Endometrial microvascular endothelial cells (primary cell): ENCODE results near the gene PLA2G15. TPM values are rescaled to one million over a fixed set of nuclear protein-coding genes. Genes with fewer than 3 reads are reported as not detected.

Experiments used
- in situ Hi-C: cut with HindIII; loops from 2 replicates; pipeline ENCODE4 v1.10.0; 2017; ENCODE audit warnings: low sequenced_read_pairs, low pct_unique_long_range_greater_than_20kb; ENCODE audit errors: inconsistent ontology term
- total RNA-seq: library from RNA; depleted of rRNA; stranded (reverse); fragments of >200 nt; gene quantifications from one replicate; pipeline ENCODE4 v1.2.3, GENCODE V29; 2015; ENCODE audit errors: inconsistent ontology term

Gene PLA2G15
- total RNA-seq, 1 donor from 2014 or later = 25.4 TPM

DNA sequence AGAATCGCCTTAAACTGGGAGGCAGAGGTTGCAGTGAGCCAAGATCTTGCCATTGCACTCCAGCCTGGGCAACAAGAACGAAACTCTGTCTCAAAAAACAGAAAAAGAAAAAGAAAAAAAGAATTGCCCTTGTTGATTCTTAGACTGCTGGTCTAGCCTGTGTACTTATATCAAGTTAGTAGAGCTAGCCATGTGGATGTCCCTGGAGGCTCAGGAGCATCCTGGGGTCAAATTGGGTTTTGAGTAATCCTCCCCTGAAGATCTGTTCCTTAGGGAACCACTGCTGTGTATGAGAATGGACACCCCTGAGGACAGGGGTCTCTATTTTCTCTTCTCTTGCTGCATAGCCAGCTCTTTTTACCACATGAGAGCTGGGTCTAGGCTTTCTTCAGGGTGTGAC, 44.0 kb downstream of the PLA2G15 start:
- in situ Hi-C loops = no loop called here

DNA sequence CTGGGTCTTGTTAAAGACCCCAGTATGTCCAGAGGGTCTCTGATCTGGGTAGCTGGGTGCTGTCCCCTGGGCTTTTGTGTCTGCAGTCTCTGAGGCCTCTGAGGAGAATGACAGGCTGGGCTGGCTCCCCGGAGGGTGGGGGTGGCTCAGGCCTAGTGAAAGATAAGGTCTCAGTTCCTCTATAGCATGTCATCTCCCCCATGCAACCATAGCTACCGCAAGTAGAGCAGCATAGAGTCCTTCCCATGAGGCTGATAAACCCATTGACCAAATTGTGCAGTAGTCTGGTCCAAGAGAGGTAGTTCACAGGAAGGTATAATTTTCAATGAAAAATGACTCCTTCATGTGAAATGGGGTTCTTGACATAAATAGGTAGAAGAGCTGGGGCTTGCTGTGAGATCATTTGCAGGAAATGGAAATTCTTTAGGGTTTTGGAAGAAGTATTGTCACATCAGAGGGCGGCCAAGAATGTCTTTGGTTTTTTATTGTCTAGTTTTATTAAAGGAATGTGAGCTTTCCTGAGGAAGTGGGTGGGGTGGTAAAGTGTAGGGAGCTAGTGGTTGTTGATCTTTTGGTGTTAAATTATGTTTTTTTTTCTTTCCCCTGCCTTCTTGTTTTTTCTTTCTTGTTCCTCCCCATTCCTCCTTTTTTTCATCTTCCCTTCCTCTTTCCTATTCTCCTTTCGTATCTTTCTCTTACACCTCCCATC, 44.6 kb downstream of the PLA2G15 start:
- in situ Hi-C loops = no loop called here

DNA sequence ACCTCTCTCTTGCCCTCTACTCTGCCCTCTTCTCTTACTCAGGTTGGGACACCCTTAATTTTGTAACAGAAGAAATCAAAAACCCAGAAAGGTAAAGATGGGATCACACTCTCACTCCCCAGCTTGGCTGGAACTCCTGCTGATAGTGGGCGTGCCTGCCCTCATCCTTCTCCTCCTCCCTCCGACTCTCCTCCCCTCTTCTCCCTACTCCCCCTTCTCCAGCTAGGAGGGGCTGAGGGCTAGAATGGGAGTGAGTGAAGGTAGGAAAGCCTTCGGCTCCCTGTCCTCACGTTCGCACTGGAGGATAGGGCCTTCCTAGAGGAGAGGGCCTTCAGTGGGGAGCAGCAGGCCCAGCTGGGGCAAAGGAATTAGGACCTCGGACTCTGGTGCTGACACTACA, 45.3 kb downstream of the PLA2G15 start:
- in situ Hi-C loops = no loop called here

DNA sequence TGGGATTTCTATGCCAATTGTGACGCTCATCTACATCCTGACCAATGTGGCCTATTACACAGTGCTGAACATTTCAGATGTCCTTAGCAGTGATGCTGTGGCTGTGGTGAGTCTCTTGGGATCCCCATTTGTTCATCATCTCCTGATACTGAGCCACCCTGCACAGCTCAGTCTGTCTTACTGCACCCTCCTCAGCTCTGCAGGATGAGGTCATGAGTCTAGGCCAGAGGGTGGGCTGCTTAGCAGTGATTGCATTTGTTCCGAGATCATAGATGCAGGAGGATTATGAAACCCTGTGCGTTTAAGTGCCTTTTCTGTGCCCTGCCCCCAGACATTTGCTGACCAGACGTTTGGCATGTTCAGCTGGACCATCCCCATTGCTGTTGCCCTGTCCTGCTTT, 46.1 kb downstream of the PLA2G15 start:
- in situ Hi-C loops = no loop called here

DNA sequence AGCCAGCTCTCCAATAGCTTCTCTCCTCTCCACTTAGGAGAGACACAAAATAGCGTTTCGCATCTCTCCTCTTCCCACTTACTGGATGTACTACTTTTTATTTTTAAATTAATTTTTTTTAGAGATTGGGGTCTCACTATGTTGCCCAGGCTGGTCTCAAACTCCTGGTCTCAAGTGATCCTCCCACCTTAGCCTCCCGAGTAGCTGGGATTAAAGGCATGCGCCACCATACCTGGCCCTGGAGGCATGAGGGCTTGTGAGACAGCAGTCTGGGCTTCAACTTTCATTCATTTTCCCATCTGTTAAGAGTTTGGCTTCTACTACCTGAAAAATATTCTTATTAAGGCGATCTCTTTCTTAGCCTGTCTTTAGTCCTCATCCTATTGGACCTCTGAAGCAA, 47.3 kb downstream of the PLA2G15 start:
- in situ Hi-C loops = no loop called here

DNA sequence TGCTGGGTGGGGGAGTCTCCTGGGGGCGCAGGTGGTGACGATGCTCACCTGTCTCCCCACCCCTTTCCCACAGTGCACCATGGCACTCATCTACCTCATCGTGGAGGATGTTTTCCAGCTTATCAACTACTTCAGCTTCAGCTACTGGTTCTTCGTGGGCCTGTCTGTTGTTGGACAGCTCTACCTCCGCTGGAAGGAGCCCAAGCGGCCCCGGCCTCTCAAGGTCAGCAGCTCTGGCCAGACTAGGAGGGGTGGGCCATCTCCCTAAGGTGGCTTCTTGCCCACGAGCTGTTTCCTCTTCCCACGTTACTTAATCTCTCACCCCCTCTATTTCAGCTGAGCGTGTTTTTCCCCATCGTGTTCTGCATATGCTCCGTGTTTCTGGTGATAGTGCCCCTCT, 51.1 kb downstream of the PLA2G15 start:
- in situ Hi-C loops = no loop called here

DNA sequence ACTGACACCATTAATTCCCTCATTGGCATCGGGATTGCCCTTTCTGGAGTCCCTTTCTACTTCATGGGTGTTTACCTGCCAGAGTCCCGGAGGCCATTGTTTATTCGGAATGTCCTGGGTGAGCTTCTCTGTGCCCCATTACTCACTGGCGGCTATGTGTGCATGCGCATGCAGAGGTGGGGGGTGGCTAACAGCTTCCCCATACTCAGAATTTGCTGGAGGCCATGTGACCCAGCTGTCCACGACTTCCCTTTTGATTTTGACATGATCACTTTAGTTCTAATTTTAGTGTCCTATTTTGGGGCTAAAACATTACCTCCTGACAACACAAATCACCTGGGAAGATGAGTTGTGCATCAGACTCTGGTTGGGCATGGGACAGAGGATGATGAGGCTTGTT, 51.5 kb downstream of the PLA2G15 start:
- in situ Hi-C loops = no loop called here

DNA sequence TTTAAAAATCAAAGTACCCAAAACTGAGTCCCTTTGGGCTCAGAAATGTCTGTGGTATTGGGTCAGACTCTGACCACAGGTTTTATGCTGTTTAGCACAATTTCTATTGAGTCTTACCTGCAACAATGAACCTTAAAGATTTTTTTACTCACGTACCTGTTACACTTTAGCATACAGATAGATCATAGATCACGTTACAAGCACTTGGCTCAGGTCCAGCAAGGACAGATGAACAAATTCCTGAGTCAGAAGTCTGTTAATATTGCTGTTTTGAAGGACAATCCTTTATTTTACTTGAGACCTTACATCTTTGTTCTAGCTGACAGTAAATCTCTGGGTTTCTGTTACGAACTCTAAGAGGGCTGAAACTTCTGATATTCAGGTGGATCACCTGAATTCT, 52.7 kb downstream of the PLA2G15 start:
- in situ Hi-C loops = no loop called here

DNA sequence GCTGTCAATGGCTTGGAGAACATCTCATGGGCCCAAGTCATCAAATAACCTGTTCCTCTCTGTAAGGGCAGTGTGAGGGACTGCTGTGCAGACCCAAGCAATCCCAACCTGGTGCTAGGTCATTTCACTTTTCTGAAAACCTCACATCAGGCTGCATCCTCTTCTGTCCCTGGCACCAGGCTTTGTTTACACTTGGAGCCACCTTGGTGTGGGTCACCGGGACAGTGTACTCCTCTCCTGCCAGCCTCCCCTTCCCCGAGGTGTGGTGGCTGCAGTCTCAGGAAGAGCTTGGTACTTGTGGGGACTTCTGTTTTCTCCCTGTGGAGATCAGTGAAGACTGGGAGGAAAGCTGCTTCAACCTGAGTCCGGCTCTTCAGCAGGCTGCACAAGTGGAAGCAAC, 53.1 kb downstream of the PLA2G15 start:
- in situ Hi-C loops = no loop called here

DNA sequence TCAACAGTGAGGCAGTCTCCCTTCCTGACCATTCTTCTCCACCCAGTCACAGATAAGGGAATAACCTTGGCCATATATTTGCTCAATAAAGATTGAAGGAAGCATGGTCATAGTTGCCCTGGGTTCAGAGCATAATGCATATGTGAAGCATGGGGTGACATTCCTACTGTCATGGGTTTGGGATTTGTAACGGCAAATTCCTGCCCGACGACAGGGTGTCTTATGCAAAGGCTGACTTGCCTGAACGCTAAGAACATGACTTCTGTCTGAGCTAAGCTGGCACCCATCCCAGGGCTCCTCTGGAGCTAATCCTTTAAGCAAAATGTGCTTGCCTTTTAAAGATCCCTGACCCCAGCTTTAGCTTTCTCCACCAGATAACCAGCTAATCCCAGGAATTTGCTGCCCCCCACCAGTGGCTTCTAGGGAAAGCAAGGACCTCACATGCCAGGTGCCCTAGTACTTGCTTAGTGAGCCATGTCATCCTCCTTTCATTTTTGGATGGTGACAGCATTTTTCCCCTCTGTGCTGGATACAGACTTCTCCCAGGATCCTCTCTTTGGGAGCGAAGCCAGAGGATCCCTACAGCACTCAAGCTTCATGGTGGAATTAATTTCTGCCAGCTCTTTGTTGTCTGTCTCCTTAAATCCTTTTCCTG, 53.9 kb downstream of the PLA2G15 start:
- in situ Hi-C loops = no loop called here

DNA sequence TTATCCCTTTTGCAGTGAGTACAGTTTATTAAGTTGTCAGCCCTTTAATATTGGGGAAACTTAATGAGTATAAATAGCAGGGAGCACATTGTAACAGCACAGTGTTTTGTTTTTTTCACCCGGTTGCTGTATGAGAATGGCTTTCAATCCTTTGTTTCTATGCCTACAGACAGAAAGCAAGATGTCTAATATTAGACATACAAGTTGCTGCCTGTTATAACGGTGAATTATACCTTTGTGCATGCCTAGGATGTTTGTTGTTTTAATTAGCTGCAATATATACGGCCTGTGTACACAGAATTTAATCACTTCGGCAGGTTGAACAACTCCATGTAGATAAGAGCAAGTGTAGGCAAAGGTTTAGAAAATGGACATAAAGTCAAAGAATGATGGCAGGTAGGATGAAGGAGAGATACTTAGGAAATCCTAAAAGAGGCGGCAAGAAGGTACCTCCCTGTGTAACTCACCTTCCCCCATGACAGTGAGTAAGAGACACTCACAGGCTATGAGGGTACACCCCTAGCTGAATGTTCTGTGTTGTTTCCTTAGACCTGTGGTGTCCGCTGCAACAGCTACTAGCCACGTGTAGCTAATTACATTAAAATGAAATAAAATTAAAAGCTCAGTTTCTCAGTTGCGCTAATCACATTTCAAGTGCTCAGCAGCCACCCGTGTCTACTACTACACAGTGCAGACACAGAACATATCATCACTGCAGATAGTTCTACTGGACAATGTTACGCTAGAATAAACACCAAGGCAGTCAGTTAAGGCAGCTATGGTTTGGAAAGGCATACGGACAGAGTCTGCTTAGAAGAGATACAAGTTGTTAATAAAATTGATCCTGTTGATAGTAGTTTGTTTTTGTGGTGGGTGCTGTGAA, 54.6 kb downstream of the PLA2G15 start:
- in situ Hi-C loops = no loop called here

DNA sequence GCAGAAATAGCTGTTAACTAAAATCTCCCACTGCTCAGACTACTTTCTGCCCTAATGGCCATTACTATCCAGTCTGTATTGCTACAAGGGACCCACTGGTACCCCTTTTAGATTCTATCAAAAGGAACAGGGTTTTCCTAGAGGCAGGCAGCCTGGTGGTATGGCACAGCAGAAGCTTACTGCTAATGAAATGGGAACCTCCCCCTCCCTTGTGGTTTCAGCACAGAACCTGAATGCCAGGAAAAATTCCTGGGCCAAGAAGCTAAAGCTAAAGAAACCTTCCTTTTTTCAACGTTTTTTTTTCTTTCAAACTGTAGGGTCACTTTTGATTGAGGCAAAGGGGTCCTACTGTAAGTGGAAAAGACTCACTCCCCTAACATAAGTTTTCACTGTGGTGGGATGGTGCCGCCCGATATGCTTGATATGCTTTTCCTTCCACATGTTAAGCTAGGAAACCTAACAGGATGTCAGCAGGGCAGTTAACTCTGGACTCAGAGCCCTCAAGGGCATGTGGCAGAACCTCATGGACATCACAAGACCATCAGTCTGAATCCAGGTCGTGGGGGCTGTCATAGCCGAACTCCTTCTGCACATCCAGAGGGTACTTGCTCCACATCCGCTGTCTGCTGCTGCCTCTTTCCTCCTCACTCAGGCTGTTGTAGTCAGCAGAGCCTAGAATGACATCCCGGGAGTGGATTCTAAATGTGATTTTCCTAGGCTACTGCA, 55.7 kb downstream of the PLA2G15 start:
- in situ Hi-C loops = no loop called here

DNA sequence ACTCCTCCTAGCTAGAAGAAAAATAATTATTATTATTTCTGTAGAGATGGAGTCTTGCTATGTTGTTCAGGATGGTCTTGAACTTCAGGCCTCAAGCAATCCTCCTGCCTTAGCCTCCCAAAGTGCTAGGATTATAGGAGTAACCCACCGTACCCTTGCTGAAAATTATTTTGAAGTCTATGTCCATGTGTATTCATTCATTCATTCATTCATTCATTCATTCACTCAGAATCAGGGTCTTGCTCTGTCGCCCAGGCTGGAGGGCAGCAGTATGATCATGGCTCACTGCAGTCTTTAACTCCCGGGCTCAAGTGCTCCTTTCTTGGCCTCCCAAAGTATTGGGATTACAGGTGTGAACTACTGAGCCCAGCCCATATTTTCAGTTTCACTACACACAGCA, 61.5 kb downstream of the PLA2G15 start:
- in situ Hi-C loops = no loop called here

DNA sequence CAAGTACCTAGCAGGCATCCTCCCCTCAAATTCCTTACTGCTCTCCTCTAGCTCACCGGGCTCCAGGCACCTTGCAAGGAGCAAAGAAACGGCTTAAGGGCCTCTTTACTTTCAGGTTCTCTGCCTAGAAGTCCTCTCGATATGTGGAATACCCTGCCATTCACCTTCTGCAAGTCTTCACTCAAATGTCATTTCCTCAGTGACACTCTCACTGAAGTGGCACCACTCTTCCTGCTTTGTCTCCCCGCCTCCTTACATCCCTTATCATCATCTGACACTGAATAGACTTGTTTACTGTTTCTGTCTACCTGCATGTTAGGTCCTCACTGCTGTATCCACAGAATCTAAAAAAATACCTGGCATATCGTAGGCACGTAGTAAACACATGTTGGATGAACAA, 64.6 kb downstream of the PLA2G15 start:
- in situ Hi-C loops = no loop called here

DNA sequence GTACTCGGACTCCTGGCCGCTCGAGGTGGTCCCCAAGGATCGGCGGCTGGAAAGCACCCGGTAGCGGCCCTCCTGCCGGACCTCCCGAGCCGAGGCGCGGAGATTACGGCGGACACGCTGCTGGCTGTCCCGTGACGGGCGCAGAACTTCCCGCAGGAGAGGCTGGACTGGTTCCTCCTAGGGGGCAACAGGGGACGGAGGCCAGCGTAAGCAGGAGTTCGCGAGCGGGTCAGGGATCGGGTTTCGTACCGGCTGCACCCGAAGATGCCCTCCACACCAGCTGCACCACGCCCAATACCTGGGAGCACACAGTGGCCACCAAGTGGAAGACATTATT, 65.2 kb downstream of the PLA2G15 start:
- in situ Hi-C loops = no loop called here

Other genes with a start within 250 kb of the PLA2G15 start
- gene DPEP2, start 245.9 kb upstream of the PLA2G15 start, total RNA-seq = not detected
- not detected for gene DPEP2NB, start 229.5 kb upstream of the PLA2G15 start, total RNA-seq
- 8.8 TPM for gene DDX28, start 222.1 kb upstream of the PLA2G15 start, total RNA-seq
- 32.6 TPM for gene DUS2, start 222.1 kb upstream of the PLA2G15 start, total RNA-seq
- gene NFATC3, start 160.0 kb upstream of the PLA2G15 start, total RNA-seq = 28.4 TPM
- 0.19 TPM for gene ESRP2, start 9.2 kb upstream of the PLA2G15 start, total RNA-seq
- gene SLC7A6, start 19.2 kb downstream of the PLA2G15 start, total RNA-seq = 20.1 TPM
- gene SLC7A6OS, start 65.6 kb downstream of the PLA2G15 start, total RNA-seq = 7.0 TPM
- gene PRMT7, start 65.6 kb downstream of the PLA2G15 start, total RNA-seq = 99.0 TPM
- gene SMPD3, start 203.1 kb downstream of the PLA2G15 start, total RNA-seq = not detected